HG03520 (cell line): ENCODE measurements around the gene SEC63.
"Not testable (repeated sequence)": the region's sequence is repeated elsewhere in the genome, so short reads cannot be mapped to it uniquely, and the experiment has no call there.

Experiments
- ATAC-seq: cut with Tn5 transposase; IDR thresholded peaks from one replicate; pipeline ENCODE4 v1.9.1; 2021; ENCODE audit warnings: mild to moderate bottlenecking, moderate library complexity; ENCODE audit not compliant: unreplicated experiment

Gene SEC63

GRCh38 chr6:107973594-107973993 is 15.6 kb upstream of the SEC63 start:
- no peak for ATAC-seq

DNA sequence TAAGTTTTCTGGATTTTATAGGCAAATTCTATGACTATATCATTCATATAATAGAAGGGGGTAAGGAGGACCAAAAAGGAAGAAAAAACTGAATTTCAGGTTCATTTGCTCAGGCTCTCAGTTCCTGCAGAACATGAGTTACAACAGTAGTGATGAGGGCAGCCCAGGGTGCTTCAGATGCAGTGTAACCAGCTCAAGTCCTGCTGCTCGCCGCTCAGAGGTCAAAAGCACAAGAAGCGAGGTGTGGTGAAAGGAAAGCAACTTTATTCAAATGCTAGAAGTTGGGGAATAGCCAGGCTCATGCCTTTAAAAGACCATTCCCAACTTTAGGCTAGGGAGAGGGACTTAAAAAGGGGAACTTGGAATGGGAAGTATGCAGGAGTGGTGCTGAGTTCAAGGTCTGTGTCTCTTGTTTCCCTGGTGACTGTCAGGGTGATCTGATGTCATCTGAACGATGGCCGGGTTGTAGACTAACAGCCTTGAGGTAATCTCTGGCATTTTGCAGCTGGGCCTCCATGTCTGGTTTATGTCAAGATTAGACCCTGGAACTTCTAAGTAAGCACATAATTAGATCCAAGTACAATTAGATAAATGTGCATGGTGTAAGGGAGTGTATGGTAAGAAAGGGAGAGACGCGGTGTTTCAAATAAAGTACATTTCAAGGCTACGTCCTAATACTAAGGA is 14.5 kb upstream of the SEC63 start:
- ATAC-seq = no peak

DNA sequence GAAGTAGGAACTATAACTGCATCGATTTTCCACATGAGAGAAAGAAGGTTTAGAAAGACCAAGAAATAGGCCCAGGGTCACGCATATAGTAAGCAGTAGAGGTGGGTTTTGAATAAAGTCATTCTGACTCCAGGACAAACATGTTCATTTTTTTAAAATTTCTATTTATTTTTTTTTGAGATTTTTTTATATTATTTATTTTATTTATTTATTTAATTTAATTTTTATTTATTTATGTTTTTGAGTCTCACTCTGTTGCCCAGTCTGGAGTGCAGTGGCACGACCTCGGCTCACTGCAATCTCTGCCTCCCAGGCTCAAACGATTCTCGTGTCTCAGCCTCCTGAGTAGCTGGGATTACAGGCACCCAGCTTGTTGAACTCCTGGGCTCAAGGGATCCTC is 13.2 kb upstream of the SEC63 start:
- no peak for ATAC-seq

DNA sequence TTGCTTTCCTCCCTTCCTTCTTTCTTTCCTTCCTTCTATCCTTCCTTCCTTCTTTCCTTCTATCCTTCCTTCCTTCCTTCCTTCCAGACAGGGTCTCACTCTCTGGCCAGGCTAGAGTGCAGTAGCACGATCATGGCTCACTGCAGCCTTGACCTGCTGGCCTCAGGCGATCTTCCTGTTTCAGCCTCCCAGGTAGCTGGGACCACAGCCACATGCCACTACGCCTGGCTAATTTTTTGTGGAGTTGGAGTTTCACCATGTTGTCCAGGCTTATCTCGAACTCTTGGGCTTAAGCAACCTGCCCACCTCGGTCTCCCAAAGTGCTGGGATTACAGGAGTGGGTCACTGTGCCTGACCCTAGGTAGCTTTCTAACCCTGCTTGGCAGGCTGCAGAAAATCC is 12.2 kb upstream of the SEC63 start:
- no peak for ATAC-seq

- no peak for ATAC-seq
These were observed 10.1 kb upstream of the SEC63 start for GRCh38 chr6:107968081-107968480.

DNA sequence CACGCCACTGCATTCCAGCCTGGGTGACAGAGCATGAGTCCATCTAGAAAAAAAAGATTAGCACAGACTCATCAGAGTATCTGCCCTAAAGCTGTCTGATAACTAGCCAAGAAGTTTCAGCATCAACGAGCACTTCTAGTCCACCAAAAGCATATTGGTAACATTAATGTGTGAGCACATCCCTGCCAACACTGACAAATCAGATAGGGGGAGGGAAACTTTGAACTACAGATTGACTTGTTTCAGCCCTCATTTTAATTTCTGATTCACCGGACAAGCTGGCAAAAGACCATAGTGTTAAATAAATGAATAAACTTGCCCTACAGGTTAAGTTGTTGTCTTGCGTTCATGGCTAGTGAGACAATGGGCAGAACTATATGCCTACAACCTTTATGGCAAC is 7.7 kb upstream of the SEC63 start:
- no peak for ATAC-seq

DNA sequence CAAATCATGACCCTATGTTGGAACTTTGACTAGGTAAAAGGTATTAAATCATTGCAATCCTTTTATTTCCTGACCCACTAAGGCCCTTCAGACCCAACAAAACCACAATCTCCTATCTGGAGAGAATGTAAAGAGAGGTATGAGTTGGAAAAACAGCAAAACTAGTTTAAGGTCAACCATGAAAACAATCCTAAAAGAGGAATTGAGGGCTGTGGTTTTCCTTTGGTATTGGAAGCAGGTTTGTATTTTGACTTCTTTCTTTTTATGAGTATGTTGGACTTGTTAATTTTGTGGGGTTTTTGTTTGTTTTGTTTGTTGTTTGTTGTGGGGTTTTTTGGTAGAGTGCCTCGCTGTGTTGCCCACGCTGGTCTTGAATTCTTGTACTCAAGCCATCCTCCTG is 4.7 kb upstream of the SEC63 start:
- no peak for ATAC-seq

DNA sequence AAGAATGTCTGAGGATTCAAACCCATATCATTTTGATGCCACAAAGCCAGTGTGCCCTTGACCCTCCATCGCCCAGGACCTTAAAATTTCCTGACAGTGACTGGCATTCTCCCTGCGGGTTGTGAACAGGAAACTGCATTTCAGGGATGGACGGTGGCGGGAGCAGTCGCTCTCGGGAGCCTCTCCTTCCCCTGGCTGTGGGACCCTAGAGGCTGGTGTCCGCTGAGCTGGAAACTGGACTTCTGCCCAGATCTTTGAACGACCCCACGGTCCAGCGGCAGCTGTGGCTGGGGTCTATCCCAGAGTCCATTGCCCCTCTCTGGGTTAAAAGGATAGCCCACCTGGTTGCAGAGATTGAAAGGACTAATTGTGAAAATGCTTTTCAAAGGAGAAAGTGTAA is 1.4 kb upstream of the SEC63 start:
- ATAC-seq = no peak

- not testable (repeated sequence) for ATAC-seq
These were observed 818 bp upstream of the SEC63 start for GRCh38 chr6:107958689-107959362.

DNA sequence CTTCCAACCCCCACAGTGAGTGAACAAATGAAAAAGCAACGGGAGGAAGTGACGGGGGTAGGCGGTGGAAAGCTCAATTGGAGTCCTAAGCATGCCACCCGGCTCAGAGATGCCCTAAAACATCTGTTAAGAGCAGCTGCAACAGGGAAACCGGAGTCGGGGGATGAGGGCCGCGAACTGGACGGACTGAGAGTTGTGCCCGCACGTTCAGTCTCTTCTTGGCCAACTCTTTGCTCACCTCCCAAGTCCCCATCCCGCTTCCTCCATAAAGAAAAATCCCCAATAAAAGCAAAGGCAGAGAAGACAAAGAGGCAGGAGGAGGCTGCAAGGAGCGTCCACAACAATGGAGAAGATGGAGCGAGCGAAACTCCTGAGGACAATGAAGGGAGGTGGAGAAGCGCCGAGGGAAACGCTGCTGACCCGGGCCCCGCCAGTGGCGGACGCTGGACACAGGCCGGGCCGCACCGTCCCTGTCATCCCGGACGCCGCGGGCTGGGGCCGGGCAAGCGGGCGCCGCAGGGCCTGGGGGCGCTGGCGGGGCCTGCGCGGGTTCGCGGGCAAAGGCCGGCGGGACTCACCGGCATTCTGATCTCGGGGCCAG is 600 bp downstream of the SEC63 start:
- peak; percentile 28 for ATAC-seq

GRCh38 chr6:107956586-107957307 is 1.3 kb downstream of the SEC63 start:
- ATAC-seq = no peak

DNA sequence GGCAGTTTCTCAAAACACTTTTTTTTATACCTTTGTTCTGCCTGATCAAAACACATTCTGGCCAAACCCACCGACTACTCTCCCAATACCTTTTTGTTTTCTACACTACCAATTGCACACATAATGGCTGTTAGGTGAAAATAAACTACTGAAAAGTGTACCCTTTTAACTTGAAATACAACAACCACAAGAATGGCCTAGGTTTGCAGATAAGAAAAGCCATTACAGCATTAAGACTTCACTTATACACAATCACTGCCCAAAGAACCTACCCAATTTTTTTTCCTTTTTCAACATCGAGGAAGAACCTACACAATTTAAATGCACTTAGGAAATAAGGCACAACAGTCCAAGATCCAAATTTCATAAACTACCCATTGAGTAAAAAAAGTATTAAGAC is 1.8 kb downstream of the SEC63 start:
- no peak for ATAC-seq

GRCh38 chr6:107953858-107954414 is 4.1 kb downstream of the SEC63 start:
- ATAC-seq = not testable (repeated sequence)

GRCh38 chr6:107943626-107944439 is 14.2 kb downstream of the SEC63 start:
- ATAC-seq = no peak

GRCh38 chr6:107942142-107942541 is 15.9 kb downstream of the SEC63 start:
- ATAC-seq = no peak

DNA sequence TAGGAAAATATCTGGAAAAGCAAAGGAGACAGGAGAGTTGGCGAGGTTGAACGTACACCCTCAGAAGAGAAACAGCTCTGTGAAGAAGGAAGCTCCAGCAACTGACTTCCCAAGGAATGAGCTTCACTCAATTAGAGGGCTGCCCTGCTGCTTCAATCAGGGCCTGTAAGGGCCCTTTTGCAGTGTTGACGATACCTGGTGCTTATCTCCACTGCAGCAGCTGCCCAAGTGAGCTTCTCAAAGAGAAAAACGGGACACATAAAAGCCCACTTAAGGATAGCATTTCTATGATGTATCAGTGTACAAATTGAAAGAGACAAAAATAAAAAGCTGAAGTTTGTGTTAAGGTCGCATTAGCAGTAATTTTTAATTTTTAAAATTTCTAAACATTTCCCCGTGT is 16.4 kb downstream of the SEC63 start:
- ATAC-seq = no peak

DNA sequence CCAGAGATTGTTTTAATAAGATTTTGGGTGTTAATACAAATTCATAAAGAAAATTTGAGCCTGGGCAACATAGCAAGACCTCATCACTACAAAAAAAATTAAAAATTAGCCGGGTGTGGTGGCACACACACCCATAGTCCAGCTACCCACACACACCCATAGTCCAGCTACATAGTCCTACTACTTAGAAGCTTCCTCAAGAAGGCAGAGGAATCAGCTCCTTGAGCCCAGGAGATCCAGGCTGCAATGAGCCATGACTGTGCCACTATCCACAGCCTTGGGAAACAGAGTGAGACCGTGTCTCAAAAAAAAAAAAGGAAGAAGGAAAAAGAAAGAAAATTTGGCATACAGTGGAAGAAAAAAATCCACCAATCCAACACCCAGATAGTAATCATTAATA is 16.8 kb downstream of the SEC63 start:
- ATAC-seq = no peak

DNA sequence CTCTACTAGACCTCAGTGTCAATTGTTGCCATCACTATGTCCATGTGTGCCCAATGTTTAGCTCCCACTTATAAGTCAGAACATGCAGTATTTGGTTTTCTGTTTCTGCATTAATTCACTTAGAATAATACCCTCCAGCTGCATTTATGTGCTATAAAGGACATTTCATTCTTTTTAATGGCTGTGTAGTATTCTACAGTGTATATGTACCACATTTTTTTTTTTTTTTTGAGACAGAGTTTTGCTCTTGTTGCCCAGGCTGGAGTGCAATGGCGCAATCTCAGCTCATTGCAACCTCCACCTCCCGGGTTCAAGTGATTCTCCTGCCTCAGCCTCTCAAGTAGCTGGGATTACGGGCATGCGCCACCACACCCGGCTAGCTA is 21.1 kb downstream of the SEC63 start:
- not testable (repeated sequence) for ATAC-seq

- no peak for ATAC-seq
These were observed 21.7 kb downstream of the SEC63 start for GRCh38 chr6:107936162-107936909.

- ATAC-seq = not testable (repeated sequence)
These were observed 23.8 kb downstream of the SEC63 start for GRCh38 chr6:107934229-107934628.
